Gastroesophageal sphincter (tissue), 4 donors: Measurements from ENCODE around the gene ORC2. TPM values are rescaled to one million over a fixed set of nuclear protein-coding genes. Genes with fewer than 3 reads are reported as not detected.

Experiments used
- ATAC-seq: fragments of 150-250 bp; one replicate; pipeline ENCODE4 v1.9.1; 2016; ENCODE audit warnings: mild to moderate bottlenecking, moderate library complexity
- H3K27ac ChIP-seq, 4 donors: fragments of 200-600 bp; sonication (generic) in 3 of 4; 1 replicate in 3 of 4; 2 replicates in 1 of 4; pipeline ENCODE4 v1.5.1; 2016 to 2019
- H3K27me3 ChIP-seq: fragments of 200-600 bp; sonication (generic); one replicate; pipeline ENCODE4 v1.5.1; 2019
- H3K36me3 ChIP-seq, 2 donors: fragments of 200-600 bp; sonication (generic); one replicate each; pipeline ENCODE4 v1.5.1; 2019; ENCODE audit warnings: control low read depth in 1 of 2
- H3K4me1 ChIP-seq, 3 donors: fragments of 200-600 bp; sonication (generic); 1 replicate in 2 of 3; 2 replicates in 1 of 3; pipeline ENCODE4 v1.5.1; 2016 to 2019; ENCODE audit warnings: control low read depth in 2 of 3
- H3K4me3 ChIP-seq, 2 donors: fragments of 200-600 bp; sonication (generic); one replicate each; pipeline ENCODE4 v1.5.1; 2019; ENCODE audit warnings: mild to moderate bottlenecking in 1 of 2, moderate library complexity in 1 of 2
- H3K9me3 ChIP-seq, 3 donors: fragments of 200-600 bp; sonication (generic); one replicate each; pipeline ENCODE4 v1.5.1; 2017 to 2019; ENCODE audit warnings: control low read depth in 2 of 3
- CTCF ChIP-seq, 4 experiments: fragments of 200-600 bp in 2 of 4; fragments of 450-650 bp in 2 of 4; sonication (generic) in 1 of 4; IDR thresholded peaks; one replicate each; pipeline ENCODE4 v1.5.1; 2017 to 2019; ENCODE audit warnings: antibody characterized with exemption in 4 of 4, mild to moderate bottlenecking in 2 of 4, moderate library complexity in 2 of 4
- EP300 ChIP-seq: sonication (generic); formaldehyde crosslinking; IDR thresholded peaks from one replicate; pipeline ENCODE4 v1.6.1; 2017; ENCODE audit warnings: antibody characterized with exemption, mild to moderate bottlenecking
- POLR2A ChIP-seq, 2 donors: fragments of 450-650 bp; IDR thresholded peaks; one replicate each; pipeline ENCODE4 v1.6.1; 2017; ENCODE audit warnings: antibody characterized with exemption in 2 of 2, mild to moderate bottlenecking in 2 of 2, moderate library complexity in 1 of 2
- POLR2AphosphoS5 ChIP-seq: sonication (generic); formaldehyde crosslinking; IDR thresholded peaks from one replicate; pipeline ENCODE4 v1.6.1; 2017; ENCODE audit warnings: antibody characterized with exemption
- WGBS, 2 donors: methylation state at CpG; one replicate each; pipeline ENCODE4 v1.1.5; 2018; ENCODE audit warnings: low coverage in 1 of 2; 5-methylcytosine and 5-hydroxymethylcytosine counted together
- total RNA-seq, 4 donors: library from RNA; depleted of rRNA; stranded (reverse); fragments of >200 nt; gene quantifications; one replicate each; pipeline ENCODE4 v1.1.0, GENCODE V29; 2016

The ORC2 gene
- total RNA-seq, 4 donors from 2014 or later = 8.6 to 25.4 (median 11.4) TPM

DNA sequence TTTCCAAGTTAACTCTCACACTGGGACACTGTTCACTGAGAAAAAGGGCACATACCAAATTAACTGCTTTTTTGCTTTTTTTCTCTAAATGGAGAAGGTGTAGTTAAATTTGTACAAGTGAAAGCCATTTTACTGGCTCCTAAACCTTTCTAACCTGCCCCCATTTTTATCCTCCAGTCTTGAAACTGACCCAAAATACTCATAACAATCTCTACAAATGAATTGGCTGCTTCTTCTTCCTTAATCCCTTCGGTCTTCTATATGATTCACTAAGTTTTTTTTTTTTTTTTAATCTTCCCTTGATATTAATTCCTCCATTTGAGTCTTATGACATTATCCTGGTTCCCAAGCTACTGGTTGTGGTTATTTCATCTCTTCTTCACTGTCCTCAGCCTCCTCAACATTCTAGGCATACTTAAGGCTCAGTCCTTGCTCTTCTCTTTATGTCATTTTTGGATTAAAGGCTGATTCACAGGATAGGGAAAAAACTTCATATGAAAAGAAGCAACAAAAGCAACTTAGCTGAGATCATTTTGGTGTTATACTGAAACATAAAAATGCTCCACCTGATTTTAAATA lies 19.8 kb downstream of the ORC2 start:
- ATAC-seq = no peak
- 67 to 69% methylated on average over 1 of the region's 1 CpG for WGBS, 2 donors
- Histone ChIP-seq H3K9me3 (no peaks in the 10 kb centered on the region), H3K36me3 (peaks cover 0 to 98% of the 10 kb centered on the region in 2 donors), H3K4me1 (no peaks in the 10 kb centered on the region), H3K27ac (no peak overlapping the region), H3K4me3 (no peak overlapping the region), H3K27me3 (no peaks in the 10 kb centered on the region)
- no peak for TF ChIP-seq POLR2A (IDR thresholded peaks at IDR 0.05)
- TF ChIP-seq POLR2AphosphoS5 = no peak

GRCh38 chr2:200939832-200940231 lies 23.6 kb downstream of the ORC2 start:
- Histone ChIP-seq H3K4me3 (no peak overlapping the region), H3K27ac (no peak overlapping the region), H3K4me1 (no peaks in the 10 kb centered on the region), H3K9me3 (no peaks in the 10 kb centered on the region), H3K27me3 (no peaks in the 10 kb centered on the region), H3K36me3 (peaks cover 4 to 98% of the 10 kb centered on the region in 2 donors)
- ATAC-seq = no peak
- no peak for TF ChIP-seq EP300
- TF ChIP-seq POLR2A (IDR thresholded peaks at IDR 0.05) = no peak
- no peak for TF ChIP-seq POLR2AphosphoS5
- no peak for TF ChIP-seq CTCF (IDR thresholded peaks at IDR 0.05)
- 100% methylated on average over 1 of the region's 1 CpG for WGBS, 2 donors

GRCh38 chr2:200930947-200931626 lies 32.4 kb downstream of the ORC2 start:
- Histone ChIP-seq H3K36me3 (peaks cover 0 to 97% of the 10 kb centered on the region in 2 donors), H3K27ac (no peak overlapping the region), H3K9me3 (no peaks in the 10 kb centered on the region), H3K4me1 (no peaks in the 10 kb centered on the region), H3K4me3 (no peak overlapping the region), H3K27me3 (no peaks in the 10 kb centered on the region)
- TF ChIP-seq POLR2A (IDR thresholded peaks at IDR 0.05) = no peak
- TF ChIP-seq POLR2AphosphoS5 = no peak
- TF ChIP-seq CTCF (IDR thresholded peaks at IDR 0.05) = no peak
- TF ChIP-seq EP300 = no peak
- ATAC-seq = no peak
- WGBS, 2 donors = 72 to 79% methylated on average over 3 of the region's 3 CpGs

- Histone ChIP-seq H3K9me3 (no peaks in the 10 kb centered on the region), H3K4me3 (no peak overlapping the region), H3K27ac (no peak overlapping the region), H3K4me1 (no peaks in the 10 kb centered on the region), H3K36me3 (peaks cover 0 to 97% of the 10 kb centered on the region in 2 donors), H3K27me3 (no peaks in the 10 kb centered on the region)
- WGBS, 2 donors = 63 to 71% methylated on average over 2 of the region's 2 CpGs
- TF ChIP-seq EP300 (no peak), CTCF (IDR thresholded peaks at IDR 0.05) (no peak), POLR2A (IDR thresholded peaks at IDR 0.05) (no peak), POLR2AphosphoS5 (no peak)
- no peak for ATAC-seq
Observed at GRCh38 chr2:200929334-200930249, 33.9 kb downstream of the ORC2 start.

GRCh38 chr2:200922439-200922838 lies 41.0 kb downstream of the ORC2 start:
- H3K36me3 ChIP-seq = peaks cover 0 to 99% of the 10 kb centered on the region in 2 donors
- ATAC-seq = no peak
- TF ChIP-seq CTCF (IDR thresholded peaks at IDR 0.05) (no peak), EP300 (no peak)
- H3K27me3 ChIP-seq = no peaks in the 10 kb centered on the region
- no peaks in the 10 kb centered on the region for H3K9me3 ChIP-seq
- no peak overlapping the region for H3K4me3 ChIP-seq
- no peaks in the 10 kb centered on the region for H3K4me1 ChIP-seq
- WGBS, 2 donors = 70 to 81% methylated on average over 6 of the region's 6 CpGs
- H3K27ac ChIP-seq = no peak overlapping the region
